GM19025 (cell line): ENCODE results near the gene SLTM.
A peak's percentile ranks its signal among the peaks of the same experiment; 100 is the strongest.
"Not testable (repeated sequence)": the region's sequence is repeated elsewhere in the genome, so short reads cannot be mapped to it uniquely, and the experiment has no call there.

ENCODE experiments used
- ATAC-seq: cut with Tn5 transposase; IDR thresholded peaks from one replicate; pipeline ENCODE4 v1.9.1; 2021; ENCODE audit warnings: mild to moderate bottlenecking, low read depth, moderate library complexity; ENCODE audit not compliant: unreplicated experiment

Gene SLTM

GRCh38 chr15:58929891-58930416 lies 3.5 kb downstream of the SLTM start:
- ATAC-seq: no peak

- no peak for ATAC-seq
Observed at GRCh38 chr15:58926823-58927222, 6.7 kb downstream of the SLTM start.

GRCh38 chr15:58924327-58924726 lies 9.2 kb downstream of the SLTM start:
- no peak for ATAC-seq

GRCh38 chr15:58923696-58924300 lies 9.7 kb downstream of the SLTM start:
- ATAC-seq: no peak

GRCh38 chr15:58923284-58923683 lies 10.2 kb downstream of the SLTM start:
- no peak for ATAC-seq

- no peak for ATAC-seq
Observed at GRCh38 chr15:58921267-58921790, 12.2 kb downstream of the SLTM start.

GRCh38 chr15:58920447-58920846 lies 13.0 kb downstream of the SLTM start:
- ATAC-seq: not testable (repeated sequence)

GRCh38 chr15:58919232-58919631 lies 14.2 kb downstream of the SLTM start:
- ATAC-seq: no peak

- no peak for ATAC-seq
Observed at GRCh38 chr15:58918239-58918638, 15.2 kb downstream of the SLTM start.

- not testable (repeated sequence) for ATAC-seq
Observed at GRCh38 chr15:58917613-58918129, 15.8 kb downstream of the SLTM start.

GRCh38 chr15:58916962-58917361 lies 16.5 kb downstream of the SLTM start:
- ATAC-seq: no peak

- no peak for ATAC-seq
Observed at GRCh38 chr15:58910456-58910855, 23.0 kb downstream of the SLTM start.

GRCh38 chr15:58909616-58910015 lies 23.9 kb downstream of the SLTM start:
- ATAC-seq: no peak

- ATAC-seq: no peak
Observed at GRCh38 chr15:58908550-58909309, 24.7 kb downstream of the SLTM start.

GRCh38 chr15:58900631-58901030 lies 32.8 kb downstream of the SLTM start:
- ATAC-seq: no peak

- ATAC-seq: no peak
Observed at GRCh38 chr15:58898150-58898680, 35.3 kb downstream of the SLTM start.

- no peak for ATAC-seq
Observed at GRCh38 chr15:58889363-58889762, 44.1 kb downstream of the SLTM start.

GRCh38 chr15:58886921-58887320 lies 46.6 kb downstream of the SLTM start:
- no peak for ATAC-seq

- ATAC-seq: not testable (repeated sequence)
Observed at GRCh38 chr15:58883926-58884325, 49.6 kb downstream of the SLTM start.

GRCh38 chr15:58882243-58882642 lies 51.2 kb downstream of the SLTM start:
- no peak for ATAC-seq

- ATAC-seq: peak; percentile 65
Observed at GRCh38 chr15:58880320-58880719, 53.2 kb downstream of the SLTM start.
